Endothelial cell (in vitro differentiated cells): ENCODE data around the gene SYT7. TPM values are rescaled to one million over a fixed set of nuclear protein-coding genes. Genes with fewer than 3 reads are reported as not detected.

ENCODE experiments used
- DNase-seq: peaks from one replicate; pipeline ENCODE4 v3.0.0; 2021; ENCODE audit warnings: low spot score
- H3K27ac Mint-ChIP-seq: one replicate; pipeline ENCODE4 v1.8.0; 2021; ENCODE audit warnings: mixed read lengths, inconsistent platforms; ENCODE audit not compliant: unreplicated experiment
- H3K27me3 Mint-ChIP-seq: one replicate; pipeline ENCODE4 v1.8.0; 2021; ENCODE audit warnings: mild to moderate bottlenecking, moderate library complexity, mixed read lengths, inconsistent platforms; ENCODE audit not compliant: unreplicated experiment
- H3K36me3 Mint-ChIP-seq: one replicate; pipeline ENCODE4 v1.8.0; 2021; ENCODE audit warnings: mild to moderate bottlenecking, low read depth, mixed read lengths, inconsistent platforms; ENCODE audit not compliant: unreplicated experiment
- H3K4me1 Mint-ChIP-seq: one replicate; pipeline ENCODE4 v1.8.0; 2021; ENCODE audit warnings: mild to moderate bottlenecking, mixed read lengths, inconsistent platforms; ENCODE audit not compliant: unreplicated experiment
- H3K4me3 Mint-ChIP-seq: one replicate; pipeline ENCODE4 v1.8.0; 2021; ENCODE audit warnings: mild to moderate bottlenecking, mixed read lengths, inconsistent platforms; ENCODE audit not compliant: unreplicated experiment
- H3K9me3 Mint-ChIP-seq: one replicate; pipeline ENCODE4 v1.8.0; 2021; ENCODE audit warnings: mixed read lengths, inconsistent platforms; ENCODE audit not compliant: unreplicated experiment
- CTCF ChIP-seq: fragments of 200-600 bp; sonication (generic); IDR thresholded peaks from one replicate; pipeline ENCODE4 v1.5.0; 2021; ENCODE audit warnings: antibody characterized with exemption; ENCODE audit not compliant: unreplicated experiment
- total RNA-seq: library from RNA; stranded (reverse); fragmentation: NEBNext Ultra II Directional; extraction: Animal tissue kit (Norgen Biotek cat#: 25700); gene quantifications from one replicate; pipeline ENCODE4 v1.2.1, GENCODE V29; 2021; ENCODE audit not compliant: unreplicated experiment

The SYT7 gene
- total RNA-seq, 1 donor from 2014 or later = 9.7 TPM

- Mint-ChIP-seq H3K27ac (no peak overlapping the region), H3K4me3 (no peak overlapping the region), H3K27me3 (peaks cover 5% of the 10 kb centered on the region), H3K4me1 (peaks cover 14% of the 10 kb centered on the region), H3K36me3 (no peaks in the 10 kb centered on the region), H3K9me3 (no peaks in the 10 kb centered on the region)
- TF ChIP-seq CTCF = peak; percentile 87
- DNase-seq = peak; percentile 83
Observed at GRCh38 chr11:61627850-61628661, 47.2 kb upstream of the SYT7 start.

GRCh38 chr11:61626580-61627380, 45.9 kb upstream of the SYT7 start:
- Mint-ChIP-seq H3K9me3 (no peaks in the 10 kb centered on the region), H3K4me3 (no peak overlapping the region), H3K36me3 (no peaks in the 10 kb centered on the region), H3K27me3 (peaks cover 6% of the 10 kb centered on the region), H3K27ac (no peak overlapping the region), H3K4me1 (peaks cover 14% of the 10 kb centered on the region)
- no peak for TF ChIP-seq CTCF
- DNase-seq = no peak

- Mint-ChIP-seq H3K27ac (no peak overlapping the region), H3K4me3 (no peak overlapping the region), H3K27me3 (peaks cover 11% of the 10 kb centered on the region), H3K9me3 (no peaks in the 10 kb centered on the region), H3K4me1 (peaks cover 14% of the 10 kb centered on the region), H3K36me3 (no peaks in the 10 kb centered on the region)
- DNase-seq = no peak
- TF ChIP-seq CTCF = no peak
Observed at GRCh38 chr11:61625525-61625924, 44.6 kb upstream of the SYT7 start.

GRCh38 chr11:61621917-61622585, 41.2 kb upstream of the SYT7 start:
- peaks cover 11% of the 10 kb centered on the region for H3K27me3 Mint-ChIP-seq
- TF ChIP-seq CTCF = no peak
- no peak overlapping the region for H3K27ac Mint-ChIP-seq

More at GRCh38 chr11:61621917-61622585, 41.2 kb upstream of the SYT7 start:
- H3K9me3 Mint-ChIP-seq = no peaks in the 10 kb centered on the region
- no peak overlapping the region for H3K4me3 Mint-ChIP-seq
- no peak for DNase-seq
- no peaks in the 10 kb centered on the region for H3K4me1 Mint-ChIP-seq
- no peaks in the 10 kb centered on the region for H3K36me3 Mint-ChIP-seq
